A549 treated with AZD9567 at 1 μM for 4 hours (cell line): ENCODE measurements around the gene AGAP4. TPM values are rescaled to one million over a fixed set of nuclear protein-coding genes. Genes with fewer than 3 reads are reported as not detected.

Experiments used
- total RNA-seq: library from RNA; stranded (reverse); fragments of 200-300 nt; extraction: Qiagen RNA extraction; gene quantifications from 5 replicates; pipeline ENCODE4 v1.2.3, GENCODE V29; 2022; ENCODE audit not compliant: insufficient read depth

AGAP4 gene
- 7.3 to 10.7 TPM (median 9.6 TPM) in 5 replicates for total RNA-seq

DNA sequence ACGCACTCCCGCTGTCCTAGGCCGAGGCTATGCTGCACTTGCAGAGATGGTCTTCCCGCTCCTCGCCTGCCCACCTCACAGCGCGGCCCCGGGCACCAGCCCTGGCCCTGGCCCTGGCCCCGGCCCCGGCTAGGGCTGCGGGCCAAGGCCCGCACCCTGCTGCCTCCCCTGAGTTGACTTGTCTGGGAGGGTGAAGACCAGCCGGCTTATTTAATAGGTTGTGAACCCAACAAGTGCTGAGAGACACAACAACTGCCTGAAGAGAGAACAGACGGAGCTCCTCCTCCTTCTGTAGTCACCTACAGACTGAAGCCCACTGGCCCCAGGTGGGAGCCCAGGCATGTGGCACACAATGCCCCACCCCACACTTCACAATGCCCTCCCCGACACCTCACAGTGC is at the start of gene AGAP4:
TSS of gene AGAP4 (minus strand) at position 101 of the 400 bp plus-strand sequence. CDS start 153 bp downstream, outside the sequence.

Other genes with a start within 250 kb of the AGAP4 start
- 4.1 to 5.9 TPM (median 5.4 TPM) in 5 replicates for gene ZFAND4, start 174.7 kb downstream of the AGAP4 start, total RNA-seq
- gene WASHC2C, start 120.2 kb downstream of the AGAP4 start, total RNA-seq: 15.9 to 19.2 TPM (median 18.6 TPM) in 5 replicates
- 149 to 169 TPM (median 151 TPM) in 5 replicates for gene TIMM23, start 125.0 kb upstream of the AGAP4 start, total RNA-seq
- 88.6 to 109 TPM (median 91.3 TPM) in 5 replicates for gene NCOA4, start 183.1 kb upstream of the AGAP4 start, total RNA-seq
- gene MSMB, start 198.8 kb upstream of the AGAP4 start, total RNA-seq: 0.35 TPM in 1 of 5 replicates, not detected in the others